NCI-H748 (cell line): ENCODE measurements around the gene SLC6A19.
"Not testable (repeated sequence)": the region's sequence is repeated elsewhere in the genome, so short reads cannot be mapped to it uniquely, and the experiment has no call there.

Experiments used
- DNase-seq: peaks from one replicate; lab custom pipeline; 2025; ENCODE audit not compliant: unreplicated experiment; lab: John Stamatoyannopoulos, UW

The SLC6A19 gene

GRCh38 chr5:1261643-1262042, 60.2 kb downstream of the SLC6A19 start:
- DNase-seq: no peak

- no peak for DNase-seq
Measured at GRCh38 chr5:1262381-1262780, 61.0 kb downstream of the SLC6A19 start.

GRCh38 chr5:1264211-1264610, 62.8 kb downstream of the SLC6A19 start:
- DNase-seq: no peak

DNA sequence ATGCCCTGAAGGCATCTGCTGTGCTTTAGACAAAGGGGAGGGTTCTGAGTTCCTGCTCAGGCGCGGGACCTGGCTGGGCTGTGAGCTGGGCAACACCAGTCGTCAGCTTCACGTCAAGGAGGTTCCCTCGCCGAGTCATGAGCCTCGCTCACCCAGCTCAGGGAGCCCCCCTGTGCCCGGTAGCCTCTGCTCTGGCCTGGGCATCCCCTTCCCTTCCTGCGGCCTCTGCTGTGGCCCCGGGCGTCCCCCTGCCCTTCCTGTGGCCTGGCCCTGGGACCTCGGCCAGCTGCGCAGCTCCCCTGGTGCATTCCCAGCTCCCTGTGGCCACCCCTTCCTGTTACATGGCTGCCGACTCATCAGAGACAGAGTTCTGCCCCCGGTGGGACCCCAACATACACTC, 63.6 kb downstream of the SLC6A19 start:
- DNase-seq: no peak

DNA sequence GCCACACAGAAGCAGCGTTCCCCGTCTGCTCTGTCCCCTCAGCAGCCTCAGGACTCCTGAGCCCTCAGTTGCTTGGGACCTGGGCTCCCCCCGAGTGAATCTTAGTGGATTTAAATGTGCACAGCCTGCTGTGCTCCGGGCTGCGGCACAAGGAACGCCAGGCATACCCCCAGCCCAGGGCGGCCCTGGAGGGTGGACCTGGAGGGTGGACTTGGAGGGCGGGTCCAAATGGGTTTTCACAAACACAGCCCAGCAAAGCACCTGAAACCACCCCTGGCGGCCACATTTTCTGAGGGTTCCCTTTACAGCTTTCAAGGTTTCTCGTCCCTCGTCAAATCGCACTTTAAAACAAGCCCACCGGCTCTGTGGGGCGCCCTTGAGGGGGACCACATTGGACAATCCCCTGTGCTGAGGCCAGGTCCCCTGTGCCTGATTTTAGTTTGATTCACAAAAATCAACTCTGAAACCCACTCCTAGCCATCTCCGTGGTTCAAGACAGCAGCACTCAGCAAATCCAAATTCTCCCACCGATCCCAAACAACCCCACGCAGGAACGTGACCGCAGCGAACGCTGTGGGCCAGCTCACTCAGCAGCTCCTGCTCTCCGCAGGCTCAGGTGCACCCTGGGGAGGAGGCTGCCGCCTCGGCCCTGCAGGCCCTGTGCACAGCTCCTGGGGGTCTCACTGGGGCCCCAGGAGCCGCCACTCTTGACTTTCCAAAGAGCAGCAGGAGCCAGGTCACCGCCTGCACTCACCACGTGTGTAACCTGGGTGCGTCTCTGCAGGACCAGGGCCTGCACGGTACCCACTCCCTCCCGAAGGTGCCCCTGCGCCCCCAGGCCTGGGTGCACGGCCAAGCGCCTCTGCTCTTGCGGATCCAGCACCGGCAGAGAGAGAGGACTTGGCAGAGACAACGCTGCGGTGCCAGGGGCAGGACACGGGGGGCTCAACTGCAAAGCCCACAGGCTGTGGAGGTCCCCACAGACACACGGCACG, 64.4 kb downstream of the SLC6A19 start:
- no peak for DNase-seq

GRCh38 chr5:1266791-1267190, 65.4 kb downstream of the SLC6A19 start:
- no peak for DNase-seq

- DNase-seq: not testable (repeated sequence)
Measured at GRCh38 chr5:1267464-1267863, 66.1 kb downstream of the SLC6A19 start.

DNA sequence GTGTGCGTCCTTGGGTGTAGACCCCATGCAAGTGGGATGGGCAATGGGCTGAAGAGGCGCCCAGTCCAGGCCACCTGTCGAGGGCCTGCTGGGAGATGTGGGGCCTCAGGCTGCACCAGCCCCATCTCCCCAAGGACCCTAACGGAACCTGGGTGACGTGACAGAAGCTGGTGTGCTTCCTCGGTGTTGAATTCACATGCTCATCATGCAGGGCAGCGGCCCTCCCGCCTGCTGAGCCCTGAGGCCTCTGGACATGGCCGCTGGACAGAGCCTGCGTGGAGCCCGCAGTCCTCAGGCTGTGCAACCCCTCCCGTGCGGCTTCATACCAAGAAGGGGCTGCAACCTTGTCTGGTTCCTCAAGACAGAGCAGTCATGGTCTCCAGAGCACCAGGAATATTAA, 66.7 kb downstream of the SLC6A19 start:
- no peak for DNase-seq

- DNase-seq: no peak
Measured at GRCh38 chr5:1268666-1269065, 67.3 kb downstream of the SLC6A19 start.

GRCh38 chr5:1270426-1270825, 69.0 kb downstream of the SLC6A19 start:
- DNase-seq: no peak

DNA sequence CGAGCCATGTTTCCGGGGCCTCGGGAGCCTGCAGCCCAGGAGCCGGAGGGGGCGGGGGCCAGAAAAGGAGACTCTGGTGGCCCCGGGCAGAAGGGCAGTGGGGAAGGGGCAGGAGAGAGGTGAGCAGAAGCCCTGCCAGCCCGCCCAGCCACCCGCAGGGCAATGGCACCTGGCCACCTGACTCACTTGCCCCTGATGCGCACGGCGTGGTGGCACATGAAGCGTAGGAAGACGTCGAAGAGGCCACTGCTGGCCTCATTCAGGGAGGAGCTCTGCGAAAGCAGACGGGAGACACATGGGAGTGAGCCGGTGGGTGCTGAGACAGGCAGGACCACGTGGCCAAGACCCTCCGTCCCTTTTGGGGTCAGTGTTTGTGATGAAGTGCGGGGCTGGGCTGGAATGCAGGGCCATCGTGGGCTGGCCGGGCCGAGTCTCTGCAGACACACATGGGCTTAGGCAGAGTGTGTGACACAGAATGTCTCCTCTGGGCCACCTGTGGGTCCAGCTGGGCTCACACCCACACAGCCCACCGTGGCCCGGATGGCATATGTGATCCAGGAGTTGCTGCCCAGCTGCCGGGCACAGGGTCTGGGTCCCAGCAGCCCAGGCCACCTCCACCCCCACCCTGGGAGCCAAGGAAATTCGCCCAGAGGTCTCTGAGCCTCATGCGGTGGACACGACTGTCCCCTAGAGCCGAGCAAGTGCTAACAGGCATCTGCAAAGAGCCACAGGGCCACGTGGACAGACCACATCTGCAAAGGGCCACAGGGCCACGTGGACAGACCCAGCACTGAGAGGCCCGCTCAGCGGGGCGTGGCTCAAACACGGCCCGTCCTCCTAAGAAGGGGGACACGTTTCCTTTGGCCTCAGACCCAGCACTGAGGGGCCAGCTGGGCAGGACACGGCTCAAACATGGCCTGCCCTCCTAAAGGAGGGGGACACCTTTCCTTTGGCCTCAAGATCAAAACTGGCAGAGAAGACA, 69.8 kb downstream of the SLC6A19 start:
- no peak for DNase-seq

DNA sequence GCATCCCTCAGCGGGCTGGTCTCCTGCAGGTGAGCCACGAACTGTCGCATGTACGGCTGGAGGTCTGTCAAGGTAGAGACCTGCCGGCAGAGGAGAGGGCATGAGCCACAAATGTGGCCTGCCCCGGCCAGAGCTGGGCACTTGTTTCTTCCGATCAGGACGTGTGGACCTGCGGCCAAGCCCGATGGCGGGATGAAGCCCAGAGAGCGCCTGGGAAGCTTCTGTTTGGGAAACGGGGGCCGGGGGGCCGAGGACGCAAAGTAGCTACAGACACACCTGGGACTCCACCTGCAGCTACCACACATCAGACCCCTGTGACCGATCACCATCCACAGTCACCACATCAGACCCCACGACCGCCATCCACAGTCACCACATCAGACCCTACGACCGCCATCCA, 70.8 kb downstream of the SLC6A19 start:
- DNase-seq: no peak

GRCh38 chr5:1273745-1274144, 72.3 kb downstream of the SLC6A19 start:
- no peak for DNase-seq

DNA sequence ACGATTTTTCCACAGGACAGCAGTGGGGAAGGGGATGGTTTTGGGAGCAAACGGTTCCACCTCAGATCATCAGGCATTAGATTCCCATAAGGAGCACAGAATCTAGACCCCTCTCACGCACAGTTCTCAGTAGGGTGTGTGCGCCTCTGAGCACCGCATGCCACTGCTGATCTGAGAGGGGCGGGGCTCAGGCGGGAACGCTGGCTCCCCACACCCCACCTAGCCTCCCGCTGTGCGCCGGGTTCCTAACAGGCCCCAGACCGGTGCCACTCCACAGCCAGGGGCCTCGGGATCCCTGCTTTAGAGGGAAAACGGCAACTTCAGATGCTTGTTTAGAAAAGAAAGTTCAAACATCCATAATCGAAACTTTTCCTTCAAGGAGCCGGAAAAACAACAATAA, 73.1 kb downstream of the SLC6A19 start:
- no peak for DNase-seq
